ENCODE results near the gene FBXO2. TPM values are rescaled to one million over a fixed set of nuclear protein-coding genes. Genes with fewer than 3 reads are reported as not detected.

The FBXO2 gene
- total and polyA plus RNA-seq, 9 of the 15 experiments (the other 6 are each of a cell fraction or from before 2014, with no cell fraction given): 0.04 to 1.9 (median 0.27) TPM

DNA sequence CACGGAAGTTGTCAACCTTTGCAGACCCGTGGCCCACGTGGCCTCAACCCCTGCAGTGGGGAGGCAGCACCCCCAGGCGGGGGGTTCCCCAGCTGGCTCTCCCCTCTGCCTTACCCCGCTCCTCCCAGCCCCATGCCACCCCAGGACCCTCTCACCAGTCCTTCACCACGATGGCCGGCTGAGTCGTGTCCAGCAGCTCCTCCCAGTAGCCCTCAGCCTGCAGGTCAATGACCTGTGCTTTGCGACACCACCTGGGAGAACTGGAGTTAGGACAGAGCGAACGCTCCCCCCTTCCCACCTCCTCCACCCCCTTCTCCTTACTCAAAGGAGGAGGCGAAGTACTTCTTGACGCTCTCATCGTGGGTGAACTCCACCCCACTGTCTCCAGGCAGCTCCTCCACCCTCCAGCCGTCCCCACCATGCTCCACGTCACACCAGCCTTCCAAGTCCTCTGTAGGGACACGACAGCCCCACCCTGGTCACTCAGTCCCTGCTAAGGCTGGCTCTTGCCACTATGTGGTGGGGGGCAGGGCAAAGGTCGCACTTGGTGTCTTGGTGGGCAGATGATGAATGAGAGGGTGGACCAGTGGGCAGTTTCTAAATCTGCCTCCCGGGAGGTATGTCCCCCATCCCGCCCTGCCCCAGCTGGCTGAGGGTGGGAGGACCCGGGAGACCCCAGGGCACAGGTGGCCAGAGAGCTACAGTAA, 4.5 kb downstream of the FBXO2 start (continued):
- TF ChIP-seq ZBTB11 (CRISPR knock-in tag; IDR thresholded peaks at IDR 0.05): no peak
- 0 out of 2 replicates have a peak, but pooled peaks have one; percentile 46 for TF ChIP-seq NR2C1 (IDR thresholded peaks at IDR 0.05)
- TF ChIP-seq NR2C1 (tag; IDR thresholded peaks at IDR 0.05): no peak
- TF ChIP-seq, protein P1, sequence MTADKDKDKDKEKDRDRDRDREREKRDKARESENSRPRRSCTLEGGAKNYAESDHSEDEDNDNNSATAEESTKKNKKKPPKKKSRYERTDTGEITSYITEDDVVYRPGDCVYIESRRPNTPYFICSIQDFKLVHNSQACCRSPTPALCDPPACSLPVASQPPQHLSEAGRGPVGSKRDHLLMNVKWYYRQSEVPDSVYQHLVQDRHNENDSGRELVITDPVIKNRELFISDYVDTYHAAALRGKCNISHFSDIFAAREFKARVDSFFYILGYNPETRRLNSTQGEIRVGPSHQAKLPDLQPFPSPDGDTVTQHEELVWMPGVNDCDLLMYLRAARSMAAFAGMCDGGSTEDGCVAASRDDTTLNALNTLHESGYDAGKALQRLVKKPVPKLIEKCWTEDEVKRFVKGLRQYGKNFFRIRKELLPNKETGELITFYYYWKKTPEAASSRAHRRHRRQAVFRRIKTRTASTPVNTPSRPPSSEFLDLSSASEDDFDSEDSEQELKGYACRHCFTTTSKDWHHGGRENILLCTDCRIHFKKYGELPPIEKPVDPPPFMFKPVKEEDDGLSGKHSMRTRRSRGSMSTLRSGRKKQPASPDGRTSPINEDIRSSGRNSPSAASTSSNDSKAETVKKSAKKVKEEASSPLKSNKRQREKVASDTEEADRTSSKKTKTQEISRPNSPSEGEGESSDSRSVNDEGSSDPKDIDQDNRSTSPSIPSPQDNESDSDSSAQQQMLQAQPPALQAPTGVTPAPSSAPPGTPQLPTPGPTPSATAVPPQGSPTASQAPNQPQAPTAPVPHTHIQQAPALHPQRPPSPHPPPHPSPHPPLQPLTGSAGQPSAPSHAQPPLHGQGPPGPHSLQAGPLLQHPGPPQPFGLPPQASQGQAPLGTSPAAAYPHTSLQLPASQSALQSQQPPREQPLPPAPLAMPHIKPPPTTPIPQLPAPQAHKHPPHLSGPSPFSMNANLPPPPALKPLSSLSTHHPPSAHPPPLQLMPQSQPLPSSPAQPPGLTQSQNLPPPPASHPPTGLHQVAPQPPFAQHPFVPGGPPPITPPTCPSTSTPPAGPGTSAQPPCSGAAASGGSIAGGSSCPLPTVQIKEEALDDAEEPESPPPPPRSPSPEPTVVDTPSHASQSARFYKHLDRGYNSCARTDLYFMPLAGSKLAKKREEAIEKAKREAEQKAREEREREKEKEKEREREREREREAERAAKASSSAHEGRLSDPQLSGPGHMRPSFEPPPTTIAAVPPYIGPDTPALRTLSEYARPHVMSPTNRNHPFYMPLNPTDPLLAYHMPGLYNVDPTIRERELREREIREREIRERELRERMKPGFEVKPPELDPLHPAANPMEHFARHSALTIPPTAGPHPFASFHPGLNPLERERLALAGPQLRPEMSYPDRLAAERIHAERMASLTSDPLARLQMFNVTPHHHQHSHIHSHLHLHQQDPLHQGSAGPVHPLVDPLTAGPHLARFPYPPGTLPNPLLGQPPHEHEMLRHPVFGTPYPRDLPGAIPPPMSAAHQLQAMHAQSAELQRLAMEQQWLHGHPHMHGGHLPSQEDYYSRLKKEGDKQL (CRISPR knock-in tag; IDR thresholded peaks at IDR 0.05; ENCODE audit: borderline replicate concordance): peak; percentile 64; the same call in 1 of the 2 replicates
- TF ChIP-seq MNT (conservative IDR thresholded peaks at IDR 0.05): peak in 1 of 2 experiments; percentile 50; a peak in 1 of 4 replicates
- TF ChIP-seq, protein P2, sequence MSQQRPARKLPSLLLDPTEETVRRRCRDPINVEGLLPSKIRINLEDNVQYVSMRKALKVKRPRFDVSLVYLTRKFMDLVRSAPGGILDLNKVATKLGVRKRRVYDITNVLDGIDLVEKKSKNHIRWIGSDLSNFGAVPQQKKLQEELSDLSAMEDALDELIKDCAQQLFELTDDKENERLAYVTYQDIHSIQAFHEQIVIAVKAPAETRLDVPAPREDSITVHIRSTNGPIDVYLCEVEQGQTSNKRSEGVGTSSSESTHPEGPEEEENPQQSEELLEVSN (IDR thresholded peaks at IDR 0.05; ENCODE audit: borderline replicate concordance in 1 of 2, extremely low read depth in 1 of 2, insufficient read depth in 1 of 2, insufficient read length in 1 of 2, low read depth in 1 of 2, low read length in 1 of 2, poor library complexity in 1 of 2, severe bottlenecking in 1 of 2): peak in 1 of 2 experiments; percentile 9
- no peak for TF ChIP-seq BRCA1 (IDR thresholded peaks at IDR 0.05)
- TF ChIP-seq BRCA1 (CRISPR knock-in tag; IDR thresholded peaks at IDR 0.05): 0 out of 2 replicates have a peak, but pooled peaks have one; percentile 44
- no peak for TF ChIP-seq MEF2D (tag; conservative IDR thresholded peaks at IDR 0.05; ENCODE audit: low read depth)
- no peak for TF ChIP-seq ZNF41 (CRISPR knock-in tag; conservative IDR thresholded peaks at IDR 0.05)

Data from K562 (cell line).